Non-pigmented ciliary epithelial cell (primary cell): Measurements from ENCODE around the gene CEACAM7.
"Not testable (repeated sequence)": the region's sequence is repeated elsewhere in the genome, so short reads cannot be mapped to it uniquely, and the experiment has no call there.

Experiments
- DNase-seq: peaks from one replicate; pipeline ENCODE4 v3.0.0-alpha.2; 2010; ENCODE audit warnings: low read depth

The CEACAM7 gene

GRCh38 chr19:41656756-41657155, 31.3 kb downstream of the CEACAM7 start:
- not testable (repeated sequence) for DNase-seq

- DNase-seq, result no peak
Observed at GRCh38 chr19:41652250-41652649, 35.8 kb downstream of the CEACAM7 start.

GRCh38 chr19:41649827-41650226, 38.2 kb downstream of the CEACAM7 start:
- no peak for DNase-seq

GRCh38 chr19:41646589-41647204, 41.4 kb downstream of the CEACAM7 start:
- no peak for DNase-seq

- DNase-seq, result peak; percentile 13
Observed at GRCh38 chr19:41641879-41642485, 46.1 kb downstream of the CEACAM7 start.

- DNase-seq, result no peak
Observed at GRCh38 chr19:41638641-41639081, 49.4 kb downstream of the CEACAM7 start.

- DNase-seq, result no peak
Observed at GRCh38 chr19:41637484-41637883, 50.6 kb downstream of the CEACAM7 start.

GRCh38 chr19:41627966-41628675, 59.9 kb downstream of the CEACAM7 start:
- no peak for DNase-seq

GRCh38 chr19:41626877-41627276, 61.2 kb downstream of the CEACAM7 start, which contains the start of gene CEACAM4:
TSS of gene CEACAM4 (minus strand) at chr19:41627074. CDS start at chr19:41626963, 111 bp downstream.
- DNase-seq, result no peak

GRCh38 chr19:41626278-41626677, 61.8 kb downstream of the CEACAM7 start:
- DNase-seq, result no peak

- DNase-seq, result no peak
Observed at GRCh38 chr19:41624937-41625336, 63.1 kb downstream of the CEACAM7 start.

GRCh38 chr19:41624515-41624914, 63.6 kb downstream of the CEACAM7 start:
- no peak for DNase-seq

- DNase-seq, result no peak
Observed at GRCh38 chr19:41623360-41623759, 64.7 kb downstream of the CEACAM7 start.
